DOHH2 (cell line): ENCODE data around the gene ZNF398.

Source experiments
- EZH2phosphoT487 ChIP-seq: fragments of 200-600 bp; sonication (generic); IDR thresholded peaks from 2 replicates; pipeline ENCODE4 v1.6.1; 2017; ENCODE audit warnings: borderline replicate concordance, mild to moderate bottlenecking, antibody characterized with exemption, low read length, moderate library complexity, mixed read lengths
- TF ChIP-seq, protein P1 (sequence below): fragments of 200-600 bp; sonication (generic); IDR thresholded peaks from one replicate; pipeline ENCODE4 v1.5.1; 2014; ENCODE audit warnings: antibody characterized with exemption, mild to moderate bottlenecking, low read depth, low read length; ENCODE audit not compliant: poor library complexity, severe bottlenecking

DNA sequence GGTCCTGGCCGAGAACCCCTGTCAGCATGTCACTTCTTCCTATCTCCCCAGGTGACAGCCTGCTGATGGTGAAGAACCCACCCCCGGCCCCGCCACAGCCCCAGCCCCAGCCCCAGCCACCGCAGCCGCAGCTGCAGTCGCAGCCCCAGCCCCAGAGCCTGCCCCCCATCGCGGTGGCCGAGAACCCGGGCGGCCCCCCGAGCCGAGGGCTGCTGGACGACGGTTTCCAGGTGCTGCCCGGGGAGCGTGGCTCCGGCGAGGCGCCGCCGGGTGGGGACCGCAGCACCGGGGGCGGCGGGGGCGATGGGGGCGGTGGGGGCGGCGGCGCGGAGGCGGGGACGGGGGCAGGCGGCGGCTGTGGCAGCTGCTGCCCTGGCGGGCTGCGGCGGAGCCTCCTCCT, 76.5 kb downstream of the ZNF398 start:
- TF ChIP-seq, protein P1, sequence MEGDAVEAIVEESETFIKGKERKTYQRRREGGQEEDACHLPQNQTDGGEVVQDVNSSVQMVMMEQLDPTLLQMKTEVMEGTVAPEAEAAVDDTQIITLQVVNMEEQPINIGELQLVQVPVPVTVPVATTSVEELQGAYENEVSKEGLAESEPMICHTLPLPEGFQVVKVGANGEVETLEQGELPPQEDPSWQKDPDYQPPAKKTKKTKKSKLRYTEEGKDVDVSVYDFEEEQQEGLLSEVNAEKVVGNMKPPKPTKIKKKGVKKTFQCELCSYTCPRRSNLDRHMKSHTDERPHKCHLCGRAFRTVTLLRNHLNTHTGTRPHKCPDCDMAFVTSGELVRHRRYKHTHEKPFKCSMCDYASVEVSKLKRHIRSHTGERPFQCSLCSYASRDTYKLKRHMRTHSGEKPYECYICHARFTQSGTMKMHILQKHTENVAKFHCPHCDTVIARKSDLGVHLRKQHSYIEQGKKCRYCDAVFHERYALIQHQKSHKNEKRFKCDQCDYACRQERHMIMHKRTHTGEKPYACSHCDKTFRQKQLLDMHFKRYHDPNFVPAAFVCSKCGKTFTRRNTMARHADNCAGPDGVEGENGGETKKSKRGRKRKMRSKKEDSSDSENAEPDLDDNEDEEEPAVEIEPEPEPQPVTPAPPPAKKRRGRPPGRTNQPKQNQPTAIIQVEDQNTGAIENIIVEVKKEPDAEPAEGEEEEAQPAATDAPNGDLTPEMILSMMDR, result no peak
- no peak for TF ChIP-seq EZH2phosphoT487
